Measurements from ENCODE around the gene SMG7.

SMG7 gene

GRCh38 chr1:183595537-183595936 lies 123.2 kb downstream of the SMG7 start:
- no peak for DNase-seq

- no peak for DNase-seq
These were observed 124.2 kb downstream of the SMG7 start for GRCh38 chr1:183596500-183596899.

- DNase-seq, result no peak
These were observed 125.5 kb downstream of the SMG7 start for GRCh38 chr1:183597656-183598347.

GRCh38 chr1:183598386-183598785 lies 126.1 kb downstream of the SMG7 start:
- DNase-seq, result no peak

GRCh38 chr1:183600136-183600535 lies 127.8 kb downstream of the SMG7 start:
- no peak for DNase-seq

- no peak for DNase-seq
These were observed 128.3 kb downstream of the SMG7 start for GRCh38 chr1:183600634-183601033.

GRCh38 chr1:183602510-183602909 lies 130.2 kb downstream of the SMG7 start:
- DNase-seq, result no peak

Data from kidney glomerular epithelial cell (primary cell).